ENCODE data around the gene PPP2R5A.
"Not testable (repeated sequence)": the region's sequence is repeated elsewhere in the genome, so short reads cannot be mapped to it uniquely, and the experiment has no call there.

PPP2R5A gene

GRCh38 chr1:212286556-212287131, 1.4 kb downstream of the PPP2R5A start:
- no peaks in the 10 kb centered on the region for H3K9me3 ChIP-seq (ENCODE audit: control insufficient read depth, low read length)
- H3K4me1 ChIP-seq (ENCODE audit: control insufficient read depth, insufficient read depth, low read length, poor library complexity, severe bottlenecking) = peaks cover 25% of the 10 kb centered on the region
- peak overlapping the region; percentile 86 for H3K4me3 ChIP-seq (ENCODE audit: insufficient read depth, low read depth, low read length, poor library complexity, severe bottlenecking)
- no peak for DNase-seq
- no peaks in the 10 kb centered on the region for H3K36me3 ChIP-seq (ENCODE audit: control insufficient read depth, insufficient read depth, low read length)
- H3K27me3 ChIP-seq (replicated peaks; ENCODE audit: control insufficient read depth, insufficient read depth, low read length, poor library complexity, severe bottlenecking) = no peaks in the 10 kb centered on the region
- peak overlapping the region; percentile 91 for H3K27ac ChIP-seq (ENCODE audit: insufficient read depth, low read length, poor library complexity, severe bottlenecking)

- H3K4me1 ChIP-seq (ENCODE audit: control insufficient read depth, insufficient read depth, low read length, poor library complexity, severe bottlenecking) = peaks cover 30% of the 10 kb centered on the region
- H3K36me3 ChIP-seq (ENCODE audit: control insufficient read depth, insufficient read depth, low read length) = no peaks in the 10 kb centered on the region
- H3K27ac ChIP-seq (ENCODE audit: insufficient read depth, low read length, poor library complexity, severe bottlenecking) = peak overlapping the region; percentile 91
- no peaks in the 10 kb centered on the region for H3K27me3 ChIP-seq (replicated peaks; ENCODE audit: control insufficient read depth, insufficient read depth, low read length, poor library complexity, severe bottlenecking)
- no peak for DNase-seq
- peak overlapping the region; percentile 86 for H3K4me3 ChIP-seq (ENCODE audit: insufficient read depth, low read depth, low read length, poor library complexity, severe bottlenecking)
- no peaks in the 10 kb centered on the region for H3K9me3 ChIP-seq (ENCODE audit: control insufficient read depth, low read length)
Measured at GRCh38 chr1:212287261-212287895, 2.2 kb downstream of the PPP2R5A start.

GRCh38 chr1:212287995-212288394, 2.8 kb downstream of the PPP2R5A start:
- DNase-seq; H3K9me3 ChIP-seq (ENCODE audit: control insufficient read depth, low read length); H3K27me3 ChIP-seq (replicated peaks; ENCODE audit: control insufficient read depth, insufficient read depth, low read length, poor library complexity, severe bottlenecking); H3K27ac ChIP-seq (ENCODE audit: insufficient read depth, low read length, poor library complexity, severe bottlenecking); H3K36me3 ChIP-seq (ENCODE audit: control insufficient read depth, insufficient read depth, low read length): not testable (repeated sequence)
- H3K4me3 ChIP-seq (ENCODE audit: insufficient read depth, low read depth, low read length, poor library complexity, severe bottlenecking) = peak overlapping the region; percentile 28
- H3K4me1 ChIP-seq (ENCODE audit: control insufficient read depth, insufficient read depth, low read length, poor library complexity, severe bottlenecking) = peaks cover 36% of the 10 kb centered on the region

GRCh38 chr1:212288615-212289014, 3.4 kb downstream of the PPP2R5A start:
- Histone ChIP-seq H3K9me3 (ENCODE audit: control insufficient read depth, low read length) (no peaks in the 10 kb centered on the region), H3K27me3 (replicated peaks; ENCODE audit: control insufficient read depth, insufficient read depth, low read length, poor library complexity, severe bottlenecking) (no peaks in the 10 kb centered on the region), H3K4me3 (ENCODE audit: insufficient read depth, low read depth, low read length, poor library complexity, severe bottlenecking) (peak overlapping the region; percentile 28), H3K36me3 (ENCODE audit: control insufficient read depth, insufficient read depth, low read length) (no peaks in the 10 kb centered on the region), H3K4me1 (ENCODE audit: control insufficient read depth, insufficient read depth, low read length, poor library complexity, severe bottlenecking) (peaks cover 37% of the 10 kb centered on the region), H3K27ac (ENCODE audit: insufficient read depth, low read length, poor library complexity, severe bottlenecking) (no peak overlapping the region)
- no peak for DNase-seq

GRCh38 chr1:212289262-212290077, 4.3 kb downstream of the PPP2R5A start:
- Histone ChIP-seq H3K27ac (ENCODE audit: insufficient read depth, low read length, poor library complexity, severe bottlenecking) (no peak overlapping the region), H3K9me3 (ENCODE audit: control insufficient read depth, low read length) (no peaks in the 10 kb centered on the region), H3K36me3 (ENCODE audit: control insufficient read depth, insufficient read depth, low read length) (no peaks in the 10 kb centered on the region), H3K4me3 (ENCODE audit: insufficient read depth, low read depth, low read length, poor library complexity, severe bottlenecking) (no peak overlapping the region), H3K27me3 (replicated peaks; ENCODE audit: control insufficient read depth, insufficient read depth, low read length, poor library complexity, severe bottlenecking) (no peaks in the 10 kb centered on the region), H3K4me1 (ENCODE audit: control insufficient read depth, insufficient read depth, low read length, poor library complexity, severe bottlenecking) (peaks cover 34% of the 10 kb centered on the region)
- DNase-seq = no peak

GRCh38 chr1:212290608-212291007, 5.4 kb downstream of the PPP2R5A start:
- no peaks in the 10 kb centered on the region for H3K27me3 ChIP-seq (replicated peaks; ENCODE audit: control insufficient read depth, insufficient read depth, low read length, poor library complexity, severe bottlenecking)
- H3K36me3 ChIP-seq (ENCODE audit: control insufficient read depth, insufficient read depth, low read length) = no peaks in the 10 kb centered on the region
- H3K27ac ChIP-seq (ENCODE audit: insufficient read depth, low read length, poor library complexity, severe bottlenecking) = no peak overlapping the region
- H3K4me1 ChIP-seq (ENCODE audit: control insufficient read depth, insufficient read depth, low read length, poor library complexity, severe bottlenecking) = peaks cover 32% of the 10 kb centered on the region
- H3K9me3 ChIP-seq (ENCODE audit: control insufficient read depth, low read length) = no peaks in the 10 kb centered on the region
- no peak for DNase-seq
- H3K4me3 ChIP-seq (ENCODE audit: insufficient read depth, low read depth, low read length, poor library complexity, severe bottlenecking) = no peak overlapping the region

- Histone ChIP-seq H3K4me1 (ENCODE audit: control insufficient read depth, insufficient read depth, low read length, poor library complexity, severe bottlenecking) (peaks cover 36% of the 10 kb centered on the region), H3K36me3 (ENCODE audit: control insufficient read depth, insufficient read depth, low read length) (no peaks in the 10 kb centered on the region), H3K27ac (ENCODE audit: insufficient read depth, low read length, poor library complexity, severe bottlenecking) (no peak overlapping the region), H3K9me3 (ENCODE audit: control insufficient read depth, low read length) (no peaks in the 10 kb centered on the region), H3K27me3 (replicated peaks; ENCODE audit: control insufficient read depth, insufficient read depth, low read length, poor library complexity, severe bottlenecking) (no peaks in the 10 kb centered on the region), H3K4me3 (ENCODE audit: insufficient read depth, low read depth, low read length, poor library complexity, severe bottlenecking) (no peak overlapping the region)
- no peak for DNase-seq
Measured at GRCh38 chr1:212291505-212292134, 6.4 kb downstream of the PPP2R5A start.

- DNase-seq = no peak
- H3K4me1 ChIP-seq (ENCODE audit: control insufficient read depth, insufficient read depth, low read length, poor library complexity, severe bottlenecking) = peaks cover 36% of the 10 kb centered on the region
- no peaks in the 10 kb centered on the region for H3K9me3 ChIP-seq (ENCODE audit: control insufficient read depth, low read length)
- no peaks in the 10 kb centered on the region for H3K27me3 ChIP-seq (replicated peaks; ENCODE audit: control insufficient read depth, insufficient read depth, low read length, poor library complexity, severe bottlenecking)
- H3K36me3 ChIP-seq (ENCODE audit: control insufficient read depth, insufficient read depth, low read length) = no peaks in the 10 kb centered on the region
- no peak overlapping the region for H3K4me3 ChIP-seq (ENCODE audit: insufficient read depth, low read depth, low read length, poor library complexity, severe bottlenecking)
- no peak overlapping the region for H3K27ac ChIP-seq (ENCODE audit: insufficient read depth, low read length, poor library complexity, severe bottlenecking)
Measured at GRCh38 chr1:212292250-212293105, 7.3 kb downstream of the PPP2R5A start.

- H3K27me3 ChIP-seq (replicated peaks; ENCODE audit: control insufficient read depth, insufficient read depth, low read length, poor library complexity, severe bottlenecking) = no peaks in the 10 kb centered on the region
- no peak overlapping the region for H3K4me3 ChIP-seq (ENCODE audit: insufficient read depth, low read depth, low read length, poor library complexity, severe bottlenecking)
- H3K27ac ChIP-seq (ENCODE audit: insufficient read depth, low read length, poor library complexity, severe bottlenecking) = no peak overlapping the region
- H3K9me3 ChIP-seq (ENCODE audit: control insufficient read depth, low read length) = no peaks in the 10 kb centered on the region
- DNase-seq = no peak
- H3K4me1 ChIP-seq (ENCODE audit: control insufficient read depth, insufficient read depth, low read length, poor library complexity, severe bottlenecking) = peaks cover 37% of the 10 kb centered on the region
- no peaks in the 10 kb centered on the region for H3K36me3 ChIP-seq (ENCODE audit: control insufficient read depth, insufficient read depth, low read length)
Measured at GRCh38 chr1:212293579-212293978, 8.4 kb downstream of the PPP2R5A start.

Data from effector memory CD4-positive, alpha-beta T cell (primary cell).